Pons (tissue), 1 donor: ENCODE data around the gene TTBK1.

Experiments used
- DNase-seq: peaks from one replicate; pipeline ENCODE4 v3.0.0-alpha.2; 2016; ENCODE audit warnings: low spot score

TTBK1 gene

DNA sequence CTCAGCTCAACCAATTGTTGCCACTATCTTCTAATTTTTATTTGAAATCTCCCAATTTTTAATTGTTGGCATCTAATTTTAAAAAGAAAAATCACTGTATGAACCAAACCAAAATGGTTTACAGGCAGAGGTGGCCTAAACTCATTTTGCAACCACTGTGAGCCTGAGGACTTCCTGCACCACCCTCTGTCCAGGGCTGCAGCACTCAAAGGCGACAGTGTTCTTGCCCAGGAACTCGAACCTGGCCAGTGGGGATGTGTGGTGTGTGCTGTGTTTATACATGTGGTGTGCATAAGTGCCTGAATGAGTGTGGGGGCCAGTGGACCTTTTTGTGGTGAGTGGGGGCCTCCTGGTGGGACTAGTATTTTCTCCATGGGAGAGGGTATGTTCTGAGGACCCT, 30.4 kb downstream of the TTBK1 start:
- no peak for DNase-seq

DNA sequence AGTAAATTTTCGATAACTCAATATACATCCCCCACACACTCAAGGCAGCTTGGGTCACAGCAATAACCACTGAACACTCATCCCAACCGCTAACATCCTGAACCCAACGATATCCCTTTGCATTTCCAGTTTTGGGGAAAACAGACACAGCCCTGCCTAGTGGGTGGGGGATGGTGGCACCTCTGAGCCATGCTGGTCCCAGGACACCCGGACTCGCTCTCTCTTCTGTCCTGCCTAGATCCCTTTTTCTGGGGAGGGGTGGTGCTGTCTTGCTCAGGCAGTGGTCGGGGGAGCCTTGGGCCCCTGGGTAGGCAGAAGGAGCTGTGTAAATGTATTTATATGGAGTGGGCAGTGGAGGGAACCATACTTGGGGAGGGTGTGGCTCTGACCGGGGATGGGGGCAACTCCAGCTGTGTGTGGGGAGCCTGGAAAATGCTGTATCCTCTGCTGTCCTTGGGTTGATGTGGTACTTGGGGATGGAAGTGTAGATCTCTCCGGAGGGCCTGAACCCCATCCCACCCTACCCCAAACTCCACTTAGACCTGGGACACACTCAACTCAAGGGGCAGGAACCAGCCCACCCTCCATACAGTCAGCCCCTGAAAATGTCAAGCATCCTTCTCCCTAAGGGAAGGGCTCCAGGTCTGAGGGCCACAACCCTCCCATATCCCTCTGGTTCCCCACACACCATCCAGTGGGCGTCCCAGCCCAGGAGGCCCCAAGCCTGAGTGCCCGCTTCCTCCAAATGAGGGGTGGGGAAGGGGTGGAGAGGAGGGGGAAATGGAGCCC, 31.0 kb downstream of the TTBK1 start:
- no peak for DNase-seq

- no peak for DNase-seq
These were observed 31.8 kb downstream of the TTBK1 start for GRCh38 chr6:43274916-43275597.

GRCh38 chr6:43275801-43276576, 32.7 kb downstream of the TTBK1 start:
- DNase-seq: no peak

GRCh38 chr6:43276577-43277305, 33.5 kb downstream of the TTBK1 start:
- no peak for DNase-seq

- no peak for DNase-seq
These were observed 34.0 kb downstream of the TTBK1 start for GRCh38 chr6:43277306-43277642.

GRCh38 chr6:43277643-43278523, 34.6 kb downstream of the TTBK1 start:
- no peak for DNase-seq

DNA sequence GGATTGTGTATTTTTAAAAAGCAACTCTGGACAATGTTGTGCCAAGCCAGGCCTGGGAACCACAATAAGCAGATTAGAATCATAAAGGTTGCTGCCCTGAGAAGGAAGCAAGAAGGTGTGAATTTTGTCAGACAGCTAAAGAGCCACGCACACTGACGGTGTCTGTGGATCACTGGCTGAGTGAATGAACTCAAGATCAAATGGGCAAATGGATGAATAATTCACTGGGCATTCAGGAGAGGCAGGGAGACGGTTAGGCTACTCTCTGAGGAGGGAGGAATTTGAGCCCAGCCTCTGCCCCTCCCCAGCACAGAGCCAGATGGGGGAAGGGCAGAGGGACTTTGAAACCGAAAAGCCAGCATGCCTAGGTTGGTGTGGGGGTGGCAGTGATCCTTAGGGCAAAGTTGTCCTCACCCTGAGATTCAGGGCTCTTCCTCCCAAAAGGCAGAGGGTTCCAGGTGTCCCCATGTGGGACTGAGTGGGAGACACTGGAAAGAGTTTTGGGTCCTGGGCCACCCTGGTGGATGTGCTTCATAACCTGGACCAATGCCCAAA, 35.3 kb downstream of the TTBK1 start:
- DNase-seq: no peak

DNA sequence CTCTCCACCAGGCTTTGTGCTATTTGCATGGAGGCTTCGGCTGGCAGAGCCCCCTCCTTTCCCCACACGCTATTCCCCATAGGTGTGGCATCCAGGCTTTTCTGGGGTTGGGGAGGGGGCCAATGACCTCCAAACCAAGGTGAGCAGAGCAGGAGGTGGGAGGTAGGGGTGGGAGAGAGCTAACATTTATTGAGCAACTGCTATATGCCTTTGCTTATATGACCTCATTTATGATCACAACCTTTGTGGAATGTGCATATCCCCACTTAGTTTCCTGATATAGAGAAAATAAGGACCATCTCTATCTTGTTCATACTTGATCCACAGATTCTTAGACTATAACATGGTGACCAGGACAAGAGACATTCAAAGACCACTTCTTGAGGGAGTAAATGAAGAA, 37.0 kb downstream of the TTBK1 start:
- no peak for DNase-seq

DNA sequence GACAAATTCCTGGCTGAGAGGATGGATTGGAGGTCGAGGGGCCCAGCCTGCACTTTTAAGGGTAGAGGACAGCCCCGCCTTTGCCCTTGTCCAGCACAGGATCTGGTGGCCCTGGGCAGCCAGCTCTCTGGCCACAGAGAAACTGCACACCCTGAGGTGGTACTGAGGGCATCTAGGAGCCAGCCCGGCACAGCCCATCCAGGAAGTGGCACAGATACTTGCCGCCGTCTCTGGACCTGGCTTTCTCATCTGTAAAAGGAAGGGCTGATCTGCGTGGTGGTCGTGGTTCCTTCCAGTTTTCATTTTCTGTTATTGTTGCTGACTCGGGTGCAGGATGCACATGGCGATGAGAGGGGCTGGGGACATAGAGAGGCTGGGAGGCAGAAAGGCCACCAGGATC, 38.8 kb downstream of the TTBK1 start:
- DNase-seq: no peak

DNA sequence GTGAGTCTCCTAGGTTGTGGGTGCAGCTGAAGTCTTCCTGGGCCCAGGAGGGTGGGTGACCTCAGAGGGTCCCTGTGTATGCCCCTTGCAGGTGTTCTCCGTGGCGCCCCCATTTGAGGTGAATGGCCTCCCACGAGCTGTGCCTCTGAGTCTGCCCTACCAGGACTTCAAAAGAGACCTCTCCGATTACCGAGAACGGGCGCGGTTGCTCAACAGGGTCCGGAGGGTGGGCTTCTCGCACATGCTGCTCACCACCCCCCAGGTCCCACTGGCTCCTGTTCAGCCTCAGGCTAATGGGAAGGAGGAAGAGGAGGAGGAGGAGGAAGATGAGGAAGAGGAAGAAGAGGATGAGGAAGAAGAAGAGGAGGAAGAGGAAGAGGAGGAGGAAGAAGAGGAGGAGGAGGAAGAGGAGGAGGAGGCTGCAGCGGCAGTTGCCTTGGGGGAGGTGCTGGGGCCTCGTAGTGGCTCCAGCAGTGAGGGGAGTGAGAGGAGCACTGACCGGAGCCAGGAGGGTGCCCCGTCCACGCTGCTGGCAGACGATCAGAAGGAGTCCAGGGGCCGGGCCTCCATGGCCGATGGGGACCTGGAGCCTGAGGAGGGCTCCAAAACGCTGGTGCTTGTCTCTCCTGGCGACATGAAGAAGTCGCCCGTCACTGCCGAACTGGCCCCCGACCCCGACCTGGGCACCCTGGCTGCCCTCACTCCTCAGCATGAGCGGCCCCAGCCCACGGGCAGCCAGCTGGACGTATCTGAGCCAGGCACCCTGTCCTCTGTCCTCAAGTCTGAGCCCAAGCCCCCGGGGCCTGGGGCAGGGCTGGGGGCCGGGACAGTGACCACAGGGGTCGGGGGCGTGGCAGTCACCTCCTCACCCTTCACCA, 39.6 kb downstream of the TTBK1 start:
- no peak for DNase-seq

GRCh38 chr6:43283514-43283901, 40.2 kb downstream of the TTBK1 start:
- DNase-seq: no peak

- DNase-seq: no peak
These were observed 40.6 kb downstream of the TTBK1 start for GRCh38 chr6:43283905-43284304.

DNA sequence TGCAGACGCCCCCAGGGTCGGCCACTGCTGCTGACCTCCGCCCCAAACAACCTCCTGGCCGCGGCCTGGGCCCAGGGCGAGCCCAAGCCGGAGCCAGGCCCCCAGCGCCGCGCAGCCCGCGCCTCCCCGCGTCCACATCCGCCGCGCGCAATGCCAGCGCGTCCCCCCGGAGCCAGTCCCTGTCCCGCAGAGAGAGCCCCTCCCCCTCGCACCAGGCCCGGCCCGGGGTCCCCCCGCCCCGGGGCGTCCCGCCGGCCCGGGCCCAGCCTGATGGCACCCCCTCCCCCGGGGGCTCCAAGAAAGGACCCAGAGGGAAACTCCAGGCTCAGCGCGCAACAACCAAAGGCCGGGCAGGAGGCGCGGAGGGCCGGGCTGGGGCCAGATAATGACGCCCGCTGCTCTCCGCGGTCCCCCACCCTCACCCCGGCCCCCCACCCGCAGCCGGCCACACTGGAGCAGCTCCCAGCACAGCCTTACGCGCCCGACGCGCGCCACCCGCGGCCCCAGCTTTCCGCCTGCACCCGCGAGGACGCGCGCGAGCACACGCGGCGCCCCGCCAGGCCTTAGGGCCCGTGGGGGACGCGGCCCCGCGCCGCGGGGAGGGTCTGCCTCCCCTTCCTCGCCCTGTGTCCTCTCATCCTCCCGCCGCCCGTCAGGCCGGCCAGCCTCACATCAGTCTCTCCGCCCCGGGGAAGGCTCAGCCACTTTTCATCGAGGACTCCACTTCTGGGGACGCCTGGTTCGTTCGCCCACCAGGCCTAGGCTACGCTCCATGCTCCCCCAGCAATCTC, 41.9 kb downstream of the TTBK1 start:
- DNase-seq: no peak

DNA sequence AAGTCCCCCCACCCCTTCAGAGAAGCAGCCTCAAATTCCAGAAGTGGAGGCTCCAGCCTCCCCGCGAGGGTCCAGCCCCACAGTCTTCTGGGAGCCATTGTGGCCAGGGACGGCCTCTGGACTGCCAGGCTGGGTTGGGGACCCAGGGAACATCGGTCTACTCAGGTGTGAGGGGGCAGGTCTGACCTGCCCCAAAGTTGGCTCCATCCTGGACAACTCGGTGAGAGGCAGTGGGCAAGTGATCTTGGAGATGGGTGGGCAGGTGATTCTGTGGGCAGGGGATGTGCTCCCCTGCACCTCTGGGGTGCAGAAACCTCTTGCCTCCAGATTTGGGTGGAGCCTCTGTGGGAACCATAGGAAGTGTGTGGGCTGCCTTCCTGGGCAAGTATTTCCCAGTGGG, 42.6 kb downstream of the TTBK1 start:
- no peak for DNase-seq

GRCh38 chr6:43286456-43286979, 43.2 kb downstream of the TTBK1 start:
- no peak for DNase-seq

DNA sequence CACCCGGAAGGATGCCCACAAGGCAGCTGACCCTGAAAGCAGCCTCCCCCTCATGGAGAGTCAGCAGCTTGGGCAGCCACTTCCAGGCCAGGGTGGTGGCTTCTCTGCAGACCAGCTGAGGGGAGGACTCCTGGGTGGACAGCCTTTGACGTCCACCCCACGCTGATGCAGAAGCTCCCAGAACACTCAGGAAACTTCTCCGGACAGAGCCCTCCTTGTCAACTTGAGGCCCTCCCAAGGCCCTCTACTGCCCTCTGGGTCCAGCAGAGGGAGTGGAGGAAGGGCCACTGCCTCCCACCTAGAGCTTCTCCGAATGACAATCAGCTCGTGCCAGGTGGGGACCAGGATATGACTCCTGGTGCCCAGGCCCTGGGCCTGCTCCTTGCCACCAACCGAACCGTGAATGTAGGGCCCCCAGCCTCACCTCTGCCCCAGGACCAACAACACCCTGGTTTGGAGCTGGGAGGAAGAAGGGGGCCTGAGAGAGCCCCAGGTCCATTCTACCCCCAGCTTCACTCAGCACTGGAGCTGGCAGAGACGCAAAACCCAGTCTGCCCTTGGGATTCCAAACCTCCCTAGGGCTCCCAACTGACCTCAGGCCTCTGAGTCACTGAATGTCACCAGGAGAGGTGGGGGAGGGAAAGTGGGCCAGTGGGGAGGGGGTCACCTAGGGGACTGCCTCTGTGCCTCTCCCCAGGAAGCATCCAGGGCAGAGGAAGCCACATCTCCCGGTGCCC, 43.9 kb downstream of the TTBK1 start:
- DNase-seq: peak; percentile 22
